NCI-H226 (cell line): ENCODE measurements around the gene PDXK.

Source experiments
- DNase-seq: peaks from one replicate; pipeline ENCODE4 v3.0.0-alpha.2; 2015

The PDXK gene

DNA sequence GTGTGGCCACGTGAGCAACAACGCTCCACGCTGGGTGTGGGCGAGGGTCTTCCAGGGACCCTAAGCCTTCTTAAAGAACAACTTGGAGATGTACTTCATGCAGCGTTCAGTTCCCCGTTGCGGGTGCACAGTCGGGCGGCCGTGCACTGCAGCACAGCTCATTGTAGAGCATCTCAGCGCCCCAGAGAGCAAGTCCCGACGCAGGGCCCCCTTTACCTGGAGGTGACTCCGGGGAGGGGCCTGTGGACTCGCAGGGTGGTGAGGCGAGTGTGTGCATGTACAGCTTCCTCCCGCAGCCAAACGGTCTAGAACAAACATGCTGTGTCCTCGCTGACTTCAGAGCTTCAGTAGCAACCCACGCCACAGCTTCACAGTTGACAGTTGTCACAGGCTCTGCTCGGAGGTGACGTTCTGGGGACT is 89.9 kb downstream of the PDXK start:
- no peak for DNase-seq

DNA sequence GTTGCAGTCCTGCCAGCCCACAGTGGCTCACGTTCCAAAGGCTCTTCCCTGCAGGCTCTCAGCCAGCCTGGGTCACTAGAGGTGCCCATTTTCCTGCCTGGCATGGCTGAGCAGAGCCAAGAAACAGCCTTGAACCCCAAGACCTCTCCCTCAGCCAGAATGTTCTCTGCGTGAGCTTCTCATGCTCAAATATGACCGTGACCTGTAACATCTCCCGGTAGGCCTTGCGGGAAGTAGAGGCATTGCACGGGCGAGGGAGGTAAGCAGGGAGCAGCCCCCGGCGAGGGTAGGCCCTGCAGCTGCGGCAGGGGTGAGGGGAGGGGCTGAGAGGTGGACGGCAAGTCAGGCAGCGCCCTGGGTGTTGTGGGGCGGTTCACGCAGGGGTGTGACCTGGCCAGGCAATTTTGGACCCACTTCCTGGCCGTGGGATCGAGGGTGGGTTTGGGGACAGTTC is 90.4 kb downstream of the PDXK start:
- DNase-seq, result no peak

DNA sequence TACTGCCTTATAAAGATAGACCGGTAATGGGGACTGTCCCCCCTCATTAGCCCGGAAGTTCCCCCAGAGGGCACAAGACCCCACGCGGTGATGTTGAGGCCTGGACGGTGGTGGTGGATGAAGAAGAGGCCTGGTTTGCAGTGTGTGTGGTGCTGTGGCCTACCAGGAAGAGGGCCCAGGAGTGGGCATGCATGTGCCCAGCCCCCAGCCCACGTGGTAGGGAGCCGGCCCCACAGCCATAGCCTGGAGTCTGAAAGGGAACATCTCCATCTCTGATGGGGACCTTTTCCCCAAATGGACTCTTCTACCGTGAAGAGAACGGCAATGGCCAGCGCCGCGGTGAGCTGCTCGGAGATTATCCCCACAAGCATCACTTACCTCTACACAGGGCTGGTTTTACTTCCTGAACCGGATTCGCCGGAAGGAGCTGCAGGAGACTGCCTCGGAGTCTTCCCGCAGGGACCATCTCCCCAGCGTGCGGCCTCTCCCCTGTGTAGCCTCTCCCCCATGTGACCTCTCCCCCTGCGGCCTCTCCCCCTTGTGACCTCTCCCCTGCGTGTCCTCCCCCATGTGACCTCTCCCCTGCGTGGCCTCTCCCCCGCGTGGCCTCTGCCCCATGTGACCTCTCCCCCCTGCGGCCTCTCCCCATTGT is 91.0 kb downstream of the PDXK start:
- DNase-seq, result no peak

DNA sequence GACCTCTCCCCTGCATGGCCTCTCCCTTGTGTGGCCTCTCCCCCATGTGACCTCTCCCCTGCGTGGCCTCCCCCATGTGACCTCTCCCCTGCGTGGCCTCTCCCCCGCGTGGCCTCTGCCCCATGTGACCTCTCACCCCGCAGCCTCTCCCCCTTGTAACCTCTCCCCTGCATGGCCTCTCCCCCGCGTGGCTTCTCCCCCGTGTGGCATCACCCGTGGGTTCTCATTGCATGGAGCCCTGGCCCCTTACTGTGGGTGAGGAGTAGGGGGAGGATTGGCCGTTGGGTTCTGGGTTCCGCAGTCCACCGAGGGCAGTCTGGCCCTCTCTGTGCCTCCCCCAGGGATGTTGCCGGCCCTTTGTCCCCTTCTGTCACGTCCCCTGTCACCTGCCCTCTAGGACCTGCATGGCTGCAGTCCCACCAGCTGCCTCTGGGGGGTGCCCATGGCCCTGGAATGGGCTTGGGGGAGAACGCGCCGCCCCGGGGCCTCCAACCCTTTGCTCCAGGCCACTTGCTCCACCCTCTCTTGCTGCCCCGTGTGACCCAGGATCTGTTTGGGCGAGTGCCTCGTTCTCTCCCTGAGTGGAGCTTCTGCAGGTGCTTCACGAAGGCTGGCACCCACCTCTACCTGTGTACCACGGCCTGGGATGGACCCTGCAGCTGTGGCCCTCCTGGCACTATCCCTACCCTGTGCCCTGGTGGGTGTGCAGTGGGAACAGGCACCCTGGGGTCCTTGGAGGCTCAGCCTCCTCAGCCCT is 91.8 kb downstream of the PDXK start:
- DNase-seq, result peak; percentile 31

DNA sequence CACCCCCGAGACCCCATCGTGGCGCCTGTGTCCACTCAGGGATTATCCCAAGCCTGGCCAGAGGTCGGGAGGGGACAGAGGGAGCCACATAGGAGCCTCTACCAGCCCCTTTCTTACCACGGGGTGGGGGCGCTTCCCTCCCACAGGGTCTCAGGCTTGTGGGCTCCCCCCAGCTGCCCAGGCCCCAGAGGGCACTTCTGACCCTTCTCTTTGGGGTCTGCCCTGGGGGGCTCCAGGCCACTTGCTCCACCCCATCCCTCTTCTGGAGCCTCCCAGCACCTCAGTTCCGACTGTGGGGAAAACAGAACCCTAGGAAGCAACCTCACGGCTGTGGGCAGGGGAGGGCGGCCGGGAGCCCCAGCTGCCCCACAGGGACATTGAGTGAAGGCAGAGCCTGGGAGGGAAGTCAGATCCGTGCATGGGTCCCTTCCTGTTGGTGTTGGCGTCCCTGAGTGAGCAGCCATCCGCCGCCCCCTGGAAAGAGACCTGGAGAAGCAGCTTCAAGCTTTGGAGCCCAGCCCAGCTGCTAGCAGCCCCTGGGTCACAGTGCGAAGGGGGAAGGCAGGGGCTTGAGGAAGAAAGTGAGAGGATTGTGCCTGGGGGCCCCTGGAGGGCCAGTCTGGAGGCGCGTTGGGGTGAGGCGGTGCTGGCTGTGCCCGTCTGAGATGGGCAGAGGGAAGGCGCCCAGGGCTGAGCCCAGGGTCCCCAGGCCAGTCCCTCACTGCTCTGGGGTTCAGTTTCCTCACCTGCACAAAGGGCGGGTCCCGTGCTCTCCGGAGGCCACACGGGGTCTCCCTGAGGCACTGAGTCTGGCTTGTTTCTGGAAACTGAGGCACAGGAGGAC is 92.6 kb downstream of the PDXK start:
- DNase-seq, result no peak
